ENCODE data around the gene POLD1.

The POLD1 gene

GRCh38 chr19:50466706-50467039 is 82.5 kb downstream of the POLD1 start:
- DNase-seq (ENCODE audit: low read depth): no peak

- no peak for DNase-seq (ENCODE audit: low read depth)
Observed at GRCh38 chr19:50467566-50467965, 83.4 kb downstream of the POLD1 start.

All from GM04504 (cell line).